Measurements from ENCODE around the gene ERI2.

GRCh38 chr16:20846030-20846429 lies 39.8 kb upstream of the ERI2 start:
- TF ChIP-seq CTCF (tag by site-specific recombination; IDR thresholded peaks at IDR 0.05) (no peak), ZNF23 (tag by site-specific recombination; IDR thresholded peaks at IDR 0.05; ENCODE audit: borderline replicate concordance) (no peak), ZNF76 (tag by site-specific recombination; IDR thresholded peaks at IDR 0.05; ENCODE audit: borderline replicate concordance, low read depth) (no peak)

All from HEK293 (cell line).